C4-2B (cell line): Measurements from ENCODE around the gene NPAS1.

Experiments used
- H3K27ac ChIP-seq: fragments of 450-650 bp; 2 replicates; pipeline ENCODE4 v1.5.1; 2017
- CTCF ChIP-seq: fragments of 450-650 bp; conservative IDR thresholded peaks from 2 replicates; pipeline ENCODE4 v1.5.1; 2017; ENCODE audit warnings: mild to moderate bottlenecking
- ZFX ChIP-seq: fragments of 450-650 bp; IDR thresholded peaks from 2 replicates; pipeline ENCODE4 v1.6.1; 2017

The NPAS1 gene

GRCh38 chr19:47067215-47067847 lies 47.7 kb downstream of the NPAS1 start:
- TF ChIP-seq CTCF (no peak), ZFX (no peak)
- no peak overlapping the region for H3K27ac ChIP-seq

- H3K27ac ChIP-seq = no peak overlapping the region
- no peak for TF ChIP-seq CTCF
- no peak for TF ChIP-seq ZFX
These were observed 48.6 kb downstream of the NPAS1 start for GRCh38 chr19:47068246-47068645.

- TF ChIP-seq ZFX (no peak), CTCF (no peak)
- no peak overlapping the region for H3K27ac ChIP-seq
These were observed 49.3 kb downstream of the NPAS1 start for GRCh38 chr19:47068876-47069406.

- no peak overlapping the region for H3K27ac ChIP-seq
- TF ChIP-seq ZFX (no peak), CTCF (no peak)
These were observed 50.2 kb downstream of the NPAS1 start for GRCh38 chr19:47069795-47070194.

GRCh38 chr19:47070756-47071155 lies 51.1 kb downstream of the NPAS1 start:
- TF ChIP-seq ZFX = no peak
- no peak for TF ChIP-seq CTCF
- no peak overlapping the region for H3K27ac ChIP-seq

- H3K27ac ChIP-seq = no peak overlapping the region
- TF ChIP-seq CTCF (no peak), ZFX (no peak)
These were observed 52.1 kb downstream of the NPAS1 start for GRCh38 chr19:47071731-47072130.

GRCh38 chr19:47072323-47072722 lies 52.7 kb downstream of the NPAS1 start:
- no peak for TF ChIP-seq ZFX
- no peak for TF ChIP-seq CTCF
- H3K27ac ChIP-seq = no peak overlapping the region
